ENCODE data around the gene ALX4. TPM values are rescaled to one million over a fixed set of nuclear protein-coding genes. Genes with fewer than 3 reads are reported as not detected.
A peak's percentile ranks its signal among the peaks of the same experiment; 100 is the strongest.

ALX4 gene
- total RNA-seq, 1 donor from 2014 or later, result not detected

GRCh38 chr11:44285756-44286155 is 24.2 kb downstream of the ALX4 start:
- H4K20me1 ChIP-seq (ENCODE audit: low read depth), result no peaks in the 10 kb centered on the region
- no peak overlapping the region for H3K9ac ChIP-seq
- H3K36me3 ChIP-seq, result no peaks in the 10 kb centered on the region
- peaks cover 32% of the 10 kb centered on the region for H3K27me3 Mint-ChIP-seq (ENCODE audit: insufficient read depth, low read depth)
- peaks cover 28% of the 10 kb centered on the region for H3K4me1 Mint-ChIP-seq
- H3K4me2 ChIP-seq, result no peak overlapping the region
- H3K4me3 ChIP-seq, result no peak overlapping the region
- H3F3A ChIP-seq (ENCODE audit: low read depth), result no peaks in the 10 kb centered on the region
- H3K9me3 Mint-ChIP-seq, result peaks cover 8% of the 10 kb centered on the region
- H3K4me1 ChIP-seq, result peaks cover 11% of the 10 kb centered on the region
- H2AFZ ChIP-seq (replicated peaks), result peak overlapping the region; percentile 70
- peaks cover 2% of the 10 kb centered on the region for H3K36me3 Mint-ChIP-seq
- no peaks in the 10 kb centered on the region for H3K27me3 ChIP-seq
- H3K4me3 Mint-ChIP-seq, result no peak overlapping the region
- no peak for TF ChIP-seq EZH2phosphoT487 (IDR thresholded peaks at IDR 0.05)
- no peak for TF ChIP-seq EZH2 (IDR thresholded peaks at IDR 0.05)
- no peak for TF ChIP-seq CTCF (IDR thresholded peaks at IDR 0.05)
- no peaks in the 10 kb centered on the region for H3K79me2 ChIP-seq (ENCODE audit: low read depth)
- DNase-seq (ENCODE audit: low spot score), result no peak
- H3K9me3 ChIP-seq (ENCODE audit: low read depth), result no peaks in the 10 kb centered on the region
- H3K27ac Mint-ChIP-seq, result no peak overlapping the region
- no peak overlapping the region for H3K27ac ChIP-seq

- Histone ChIP-seq H4K20me1 (ENCODE audit: low read depth) (no peaks in the 10 kb centered on the region), H3K36me3 (no peaks in the 10 kb centered on the region), H3K27ac (no peak overlapping the region), H3K4me2 (no peak overlapping the region), H3K79me2 (ENCODE audit: low read depth) (no peaks in the 10 kb centered on the region), H3K9ac (no peak overlapping the region), H3F3A (ENCODE audit: low read depth) (no peaks in the 10 kb centered on the region), H3K27me3 (no peaks in the 10 kb centered on the region), H2AFZ (replicated peaks) (no peak overlapping the region), H3K9me3 (ENCODE audit: low read depth) (no peaks in the 10 kb centered on the region), H3K4me1 (peaks cover 11% of the 10 kb centered on the region), H3K4me3 (no peak overlapping the region)
- no peak for DNase-seq (ENCODE audit: low spot score)
- Mint-ChIP-seq H3K9me3 (peaks cover 8% of the 10 kb centered on the region), H3K4me1 (peaks cover 34% of the 10 kb centered on the region), H3K27ac (peak overlapping the region; percentile 38), H3K36me3 (peaks cover 2% of the 10 kb centered on the region), H3K27me3 (ENCODE audit: insufficient read depth, low read depth) (peaks cover 35% of the 10 kb centered on the region), H3K4me3 (no peak overlapping the region)
- TF ChIP-seq EZH2phosphoT487 (IDR thresholded peaks at IDR 0.05) (no peak), EZH2 (IDR thresholded peaks at IDR 0.05) (no peak), CTCF (IDR thresholded peaks at IDR 0.05) (no peak)
Observed at GRCh38 chr11:44282620-44283019, 27.3 kb downstream of the ALX4 start.

- H3F3A ChIP-seq (ENCODE audit: low read depth), result no peaks in the 10 kb centered on the region
- peaks cover 2% of the 10 kb centered on the region for H3K36me3 Mint-ChIP-seq
- H3K4me3 ChIP-seq, result no peak overlapping the region
- H3K9me3 Mint-ChIP-seq, result peaks cover 8% of the 10 kb centered on the region
- no peaks in the 10 kb centered on the region for H3K27me3 ChIP-seq
- no peaks in the 10 kb centered on the region for H3K79me2 ChIP-seq (ENCODE audit: low read depth)
- no peaks in the 10 kb centered on the region for H3K9me3 ChIP-seq (ENCODE audit: low read depth)
- H3K27me3 Mint-ChIP-seq (ENCODE audit: insufficient read depth, low read depth), result peaks cover 34% of the 10 kb centered on the region
- TF ChIP-seq EZH2phosphoT487 (IDR thresholded peaks at IDR 0.05), result no peak
- TF ChIP-seq CTCF (IDR thresholded peaks at IDR 0.05), result no peak
- no peak for TF ChIP-seq EZH2 (IDR thresholded peaks at IDR 0.05)
- H3K9ac ChIP-seq, result no peak overlapping the region
- H3K4me1 ChIP-seq, result peaks cover 11% of the 10 kb centered on the region
- H2AFZ ChIP-seq (replicated peaks), result no peak overlapping the region
- peaks cover 30% of the 10 kb centered on the region for H3K4me1 Mint-ChIP-seq
- H3K27ac ChIP-seq, result no peak overlapping the region
- no peaks in the 10 kb centered on the region for H3K36me3 ChIP-seq
- H4K20me1 ChIP-seq (ENCODE audit: low read depth), result no peaks in the 10 kb centered on the region
- no peak overlapping the region for H3K4me2 ChIP-seq
- H3K27ac Mint-ChIP-seq, result peak overlapping the region; percentile 20
- DNase-seq (ENCODE audit: low spot score), result no peak
- H3K4me3 Mint-ChIP-seq, result no peak overlapping the region
Observed at GRCh38 chr11:44281151-44281550, 28.8 kb downstream of the ALX4 start.

Measured in neural progenitor cell (in vitro differentiated cells).